GM18861 (cell line): Measurements from ENCODE around the gene SORBS1.

Experiments
- ATAC-seq: cut with Tn5 transposase; IDR thresholded peaks from one replicate; pipeline ENCODE4 v1.9.1; 2021; ENCODE audit not compliant: unreplicated experiment

The SORBS1 gene

GRCh38 chr10:95517536-95518454 lies 43.4 kb downstream of the SORBS1 start:
- no peak for ATAC-seq

GRCh38 chr10:95516774-95517373 lies 44.3 kb downstream of the SORBS1 start:
- no peak for ATAC-seq

- no peak for ATAC-seq
Measured at GRCh38 chr10:95513941-95514392, 47.2 kb downstream of the SORBS1 start.

- ATAC-seq = no peak
Measured at GRCh38 chr10:95513008-95513589, 48.1 kb downstream of the SORBS1 start.

GRCh38 chr10:95511314-95511713 lies 49.9 kb downstream of the SORBS1 start:
- ATAC-seq = no peak

- no peak for ATAC-seq
Measured at GRCh38 chr10:95509251-95509650, 51.9 kb downstream of the SORBS1 start.

GRCh38 chr10:95508730-95509129 lies 52.4 kb downstream of the SORBS1 start:
- no peak for ATAC-seq

- ATAC-seq = no peak
Measured at GRCh38 chr10:95506056-95506737, 55.0 kb downstream of the SORBS1 start.

- no peak for ATAC-seq
Measured at GRCh38 chr10:95505641-95506040, 55.5 kb downstream of the SORBS1 start.

- no peak for ATAC-seq
Measured at GRCh38 chr10:95505084-95505610, 56.0 kb downstream of the SORBS1 start.

GRCh38 chr10:95504246-95504691 lies 56.9 kb downstream of the SORBS1 start:
- ATAC-seq = no peak

- no peak for ATAC-seq
Measured at GRCh38 chr10:95503526-95503925, 57.6 kb downstream of the SORBS1 start.

- ATAC-seq = no peak
Measured at GRCh38 chr10:95503001-95503400, 58.2 kb downstream of the SORBS1 start.

- no peak for ATAC-seq
Measured at GRCh38 chr10:95502377-95502776, 58.8 kb downstream of the SORBS1 start.

GRCh38 chr10:95501203-95502094 lies 59.7 kb downstream of the SORBS1 start:
- ATAC-seq = no peak

- no peak for ATAC-seq
Measured at GRCh38 chr10:95500649-95501048, 60.5 kb downstream of the SORBS1 start.

GRCh38 chr10:95500097-95500496 lies 61.1 kb downstream of the SORBS1 start:
- ATAC-seq = no peak

GRCh38 chr10:95499482-95499989 lies 61.6 kb downstream of the SORBS1 start:
- no peak for ATAC-seq

GRCh38 chr10:95496951-95497350 lies 64.2 kb downstream of the SORBS1 start:
- ATAC-seq = no peak
